ENCODE results near the gene ANKRD44.
"Not testable (repeated sequence)": the region's sequence is repeated elsewhere in the genome, so short reads cannot be mapped to it uniquely, and the experiment has no call there.

ANKRD44 gene

GRCh38 chr2:197287596-197287932, 23.0 kb downstream of the ANKRD44 start:
- DNase-seq (ENCODE audit: low read depth) = not testable (repeated sequence)

- no peak for DNase-seq (ENCODE audit: low read depth)
Measured at GRCh38 chr2:197286805-197287595, 23.6 kb downstream of the ANKRD44 start.

- no peak for DNase-seq (ENCODE audit: low read depth)
Measured at GRCh38 chr2:197285361-197285760, 25.2 kb downstream of the ANKRD44 start.

- no peak for DNase-seq (ENCODE audit: low read depth)
Measured at GRCh38 chr2:197284956-197285355, 25.6 kb downstream of the ANKRD44 start.

- no peak for DNase-seq (ENCODE audit: low read depth)
Measured at GRCh38 chr2:197281421-197281820, 29.2 kb downstream of the ANKRD44 start.

- no peak for DNase-seq (ENCODE audit: low read depth)
Measured at GRCh38 chr2:197280015-197280702, 30.4 kb downstream of the ANKRD44 start.

- no peak for DNase-seq (ENCODE audit: low read depth)
Measured at GRCh38 chr2:197278799-197279763, 31.5 kb downstream of the ANKRD44 start.

- DNase-seq (ENCODE audit: low read depth) = no peak
Measured at GRCh38 chr2:197277794-197278193, 32.8 kb downstream of the ANKRD44 start.

- DNase-seq (ENCODE audit: low read depth) = no peak
Measured at GRCh38 chr2:197276156-197276555, 34.4 kb downstream of the ANKRD44 start.

- DNase-seq (ENCODE audit: low read depth) = no peak
Measured at GRCh38 chr2:197274937-197275336, 35.6 kb downstream of the ANKRD44 start.

GRCh38 chr2:197274349-197274748, 36.2 kb downstream of the ANKRD44 start:
- DNase-seq (ENCODE audit: low read depth) = no peak

- no peak for DNase-seq (ENCODE audit: low read depth)
Measured at GRCh38 chr2:197273485-197273884, 37.1 kb downstream of the ANKRD44 start.

- DNase-seq (ENCODE audit: low read depth) = no peak
Measured at GRCh38 chr2:197270601-197271000, 40.0 kb downstream of the ANKRD44 start.

GRCh38 chr2:197269815-197270214, 40.8 kb downstream of the ANKRD44 start:
- no peak for DNase-seq (ENCODE audit: low read depth)

GRCh38 chr2:197268786-197269584, 41.6 kb downstream of the ANKRD44 start:
- DNase-seq (ENCODE audit: low read depth) = no peak

GRCh38 chr2:197266477-197266876, 44.1 kb downstream of the ANKRD44 start:
- no peak for DNase-seq (ENCODE audit: low read depth)

- no peak for DNase-seq (ENCODE audit: low read depth)
Measured at GRCh38 chr2:197265924-197266323, 44.7 kb downstream of the ANKRD44 start.

- DNase-seq (ENCODE audit: low read depth) = no peak
Measured at GRCh38 chr2:197265036-197265435, 45.5 kb downstream of the ANKRD44 start.

GRCh38 chr2:197264332-197264731, 46.2 kb downstream of the ANKRD44 start:
- DNase-seq (ENCODE audit: low read depth) = no peak

- no peak for DNase-seq (ENCODE audit: low read depth)
Measured at GRCh38 chr2:197263077-197263476, 47.5 kb downstream of the ANKRD44 start.

GRCh38 chr2:197261808-197262226, 48.8 kb downstream of the ANKRD44 start:
- no peak for DNase-seq (ENCODE audit: low read depth)

Measured in activated T-helper 1 cell treated with Interleukin-2 at 50 U/mL for 16 hours (primary cell).